Kidney (tissue), 14 donors: ENCODE measurements around the gene UCK2. TPM values are rescaled to one million over a fixed set of nuclear protein-coding genes. Genes with fewer than 3 reads are reported as not detected.

Source experiments
- DNase-seq, 5 donors: peaks; one replicate each; pipeline ENCODE4 v3.0.0-alpha.2; 2013 to 2020
- FAIRE-seq: peaks from 2 replicates; lab custom pipeline; 2012; peaks lifted over from hg19 to GRCh38; lab: Jason Lieb, UNC
- H3K27ac ChIP-seq, 2 donors: one replicate each; pipeline ENCODE4 v1.7.0; 2013; ENCODE audit warnings: low read depth in 2 of 2, low read length in 2 of 2, inconsistent platforms in 1 of 2
- H3K27me3 ChIP-seq: one replicate; pipeline ENCODE4 v1.7.1; 2013; ENCODE audit warnings: low read length, inconsistent platforms; ENCODE audit not compliant: control insufficient read depth, insufficient read depth
- H3K36me3 ChIP-seq, 3 donors: one replicate each; pipeline versions ENCODE4 v1.7.0 to v1.7.1; 2013; ENCODE audit warnings: low read length in 3 of 3, control low read depth in 1 of 3, inconsistent platforms in 1 of 3; ENCODE audit not compliant: insufficient read depth in 3 of 3, control insufficient read depth in 2 of 3
- H3K4me1 ChIP-seq, 3 donors: one replicate each; pipeline versions ENCODE4 v1.7.0 to v1.7.1; 2013; ENCODE audit warnings: low read length in 3 of 3, inconsistent platforms in 1 of 3, low read depth in 1 of 3; ENCODE audit not compliant: control insufficient read depth in 2 of 3, insufficient read depth in 2 of 3
- H3K4me3 ChIP-seq, 3 donors: one replicate each; pipeline versions ENCODE4 v1.7.0 to v1.8.1; 2013; ENCODE audit warnings: low read length in 3 of 3, control low read depth in 1 of 3, inconsistent platforms in 1 of 3
- H3K9ac ChIP-seq, 3 donors: one replicate each; pipeline versions ENCODE4 v1.7.0 to v1.7.1; 2013; ENCODE audit warnings: low read length in 3 of 3, control low read depth in 1 of 3, inconsistent platforms in 1 of 3
- H3K9me3 ChIP-seq, 3 donors: one replicate each; pipeline versions ENCODE4 v1.7.0 to v1.7.1; 2013; ENCODE audit warnings: low read length in 3 of 3, control low read depth in 1 of 3, inconsistent platforms in 1 of 3; ENCODE audit not compliant: control insufficient read depth in 2 of 3, insufficient read depth in 1 of 3
- CTCF ChIP-seq: IDR thresholded peaks from 3 replicates; pipeline ENCODE4 v1.5.1; 2012; ENCODE audit warnings: mild to moderate bottlenecking, moderate library complexity, borderline replicate concordance; ENCODE audit not compliant: insufficient read depth; ENCODE audit errors: extremely low read depth
- intact Hi-C: fragments of 100-400 bp; cut with DNase I; formaldehyde crosslinking; loops from one replicate; pipeline ENCODE4 v1.11.1; 2022
- polyA plus RNA-seq: library from polyadenylated mRNA; stranded (reverse); fragments of 350-450 nt; fragmentation: Illumina TruSeq; extraction: RNeasy Lipid Tissue Mini Kit (QIAGEN cat#74804); gene quantifications from one replicate; pipeline ENCODE4 v1.2.3, GENCODE V29; 2014; ENCODE audit warnings: low read depth, low replicate concordance; ENCODE audit not compliant: insufficient read depth
- total RNA-seq: library from RNA; stranded (reverse); fragmentation: NEBNext Ultra II Directional; extraction: Animal tissue kit (Norgen Biotek cat#: 25700); gene quantifications from one replicate; pipeline ENCODE4 v1.2.1, GENCODE V29; 2021
- donor health status: control.
- donor health status: control.
- donor health status: control.
- donor health status: control.
- donor health status: control.
- donor health status: DM: yes; HTN: yes; CAD: no.
- donor health status: Normal renal cell carcinoma (clear cell type).

Gene UCK2
- total and polyA plus RNA-seq, 2 donors from 2014 or later, result 8.2 to 18.7 TPM

GRCh38 chr1:165886193-165886592 lies 58.8 kb downstream of the UCK2 start:
- no peak overlapping the region for H3K4me3 ChIP-seq
- H3K4me1 ChIP-seq, result peaks cover 0 to 16% (median 7%) of the 10 kb centered on the region in 3 donors
- no peak for TF ChIP-seq CTCF
- no peak overlapping the region for H3K27ac ChIP-seq
- no peak for DNase-seq
- no peaks in the 10 kb centered on the region for H3K27me3 ChIP-seq
- intact Hi-C loops, result no loop called here
- no peak overlapping the region for H3K9ac ChIP-seq
- FAIRE-seq, result no peak
- H3K36me3 ChIP-seq, result no peaks in the 10 kb centered on the region
- no peaks in the 10 kb centered on the region for H3K9me3 ChIP-seq

GRCh38 chr1:165886983-165887382 lies 59.6 kb downstream of the UCK2 start:
- FAIRE-seq (no peak), DNase-seq (no peak)
- H3K4me1 ChIP-seq, result peaks cover 0 to 16% (median 7%) of the 10 kb centered on the region in 3 donors
- TF ChIP-seq CTCF, result no peak
- H3K4me3 ChIP-seq, result no peak overlapping the region
- no peaks in the 10 kb centered on the region for H3K27me3 ChIP-seq
- intact Hi-C loops, result no loop called here
- peaks cover 0 to 2% (median 0%) of the 10 kb centered on the region in 3 donors for H3K36me3 ChIP-seq
- H3K9me3 ChIP-seq, result no peaks in the 10 kb centered on the region
- no peak overlapping the region for H3K9ac ChIP-seq
- no peak overlapping the region for H3K27ac ChIP-seq

- peaks cover 0 to 16% (median 7%) of the 10 kb centered on the region in 3 donors for H3K4me1 ChIP-seq
- H3K27me3 ChIP-seq, result no peaks in the 10 kb centered on the region
- intact Hi-C loops, result no loop called here
- no peak overlapping the region for H3K4me3 ChIP-seq
- no peak for TF ChIP-seq CTCF
- DNase-seq (no peak), FAIRE-seq (no peak)
- H3K9ac ChIP-seq, result no peak overlapping the region
- H3K36me3 ChIP-seq, result peaks cover 0 to 3% (median 0%) of the 10 kb centered on the region in 3 donors
- no peaks in the 10 kb centered on the region for H3K9me3 ChIP-seq
- no peak overlapping the region for H3K27ac ChIP-seq
Observed at GRCh38 chr1:165887877-165888551, 60.6 kb downstream of the UCK2 start.
